Mesodermal cell (in vitro differentiated cells): ENCODE data around the gene GNPTAB.

Experiments used
- H3K27ac ChIP-seq: 2 replicates; pipeline ENCODE4 v1.7.0; 2013; ENCODE audit warnings: mild to moderate bottlenecking, low read depth, low read length, moderate library complexity; ENCODE audit not compliant: severe bottlenecking
- H3K36me3 ChIP-seq: 2 replicates; pipeline ENCODE4 v1.7.1; 2013; ENCODE audit warnings: mild to moderate bottlenecking, low read length, moderate library complexity; ENCODE audit not compliant: control insufficient read depth, insufficient read depth
- H3K4me1 ChIP-seq: one replicate; pipeline ENCODE4 v1.7.1; 2013; ENCODE audit warnings: mild to moderate bottlenecking, low read length; ENCODE audit not compliant: insufficient read depth, control insufficient read depth, poor library complexity, severe bottlenecking
- H3K4me3 ChIP-seq: 2 replicates; pipeline ENCODE4 v1.7.0; 2013; ENCODE audit warnings: low read length, control low read depth, mild to moderate bottlenecking; ENCODE audit not compliant: insufficient read depth, poor library complexity, severe bottlenecking; ENCODE audit errors: extremely low read depth
- H3K9me3 ChIP-seq: 2 replicates; pipeline ENCODE4 v1.7.1; 2013; ENCODE audit warnings: mild to moderate bottlenecking, low read length, moderate library complexity; ENCODE audit not compliant: control insufficient read depth
- WGBS, 2 experiments: methylation state at CpG; one replicate each; pipeline ENCODE4 v1.1.5; 2013; ENCODE audit warnings: missing lambda C conversion rate in 2 of 2; ENCODE audit not compliant: insufficient coverage in 2 of 2; 5-methylcytosine and 5-hydroxymethylcytosine counted together

GNPTAB gene

GRCh38 chr12:101773650-101774162 is 57.1 kb downstream of the GNPTAB start:
- Histone ChIP-seq H3K4me1 (no peaks in the 10 kb centered on the region), H3K9me3 (no peaks in the 10 kb centered on the region), H3K27ac (no peak overlapping the region), H3K4me3 (no peak overlapping the region), H3K36me3 (no peaks in the 10 kb centered on the region)
- no CpG with 5 or more reads among the region's 2 CpGs for WGBS, 2 experiments

GRCh38 chr12:101772012-101772775 is 58.6 kb downstream of the GNPTAB start:
- Histone ChIP-seq H3K36me3 (peaks cover 5% of the 10 kb centered on the region), H3K4me3 (no peak overlapping the region), H3K27ac (no peak overlapping the region), H3K9me3 (no peaks in the 10 kb centered on the region), H3K4me1 (no peaks in the 10 kb centered on the region)
- 80 to 94% methylated on average over 1 to 3 of the region's 5 CpGs for WGBS, 2 experiments

- no peak overlapping the region for H3K27ac ChIP-seq
- no peaks in the 10 kb centered on the region for H3K9me3 ChIP-seq
- H3K4me1 ChIP-seq = no peaks in the 10 kb centered on the region
- H3K4me3 ChIP-seq = no peak overlapping the region
- peaks cover 13% of the 10 kb centered on the region for H3K36me3 ChIP-seq
- 90 to 93% methylated on average over 1 to 2 of the region's 5 CpGs for WGBS, 2 experiments
These were observed 60.9 kb downstream of the GNPTAB start for GRCh38 chr12:101769865-101770264.

GRCh38 chr12:101768781-101769180 is 62.0 kb downstream of the GNPTAB start:
- no peaks in the 10 kb centered on the region for H3K9me3 ChIP-seq
- WGBS, 2 experiments = 100% methylated on average over 1 to 2 of the region's 2 CpGs
- H3K4me3 ChIP-seq = no peak overlapping the region
- no peaks in the 10 kb centered on the region for H3K4me1 ChIP-seq
- peaks cover 16% of the 10 kb centered on the region for H3K36me3 ChIP-seq
- H3K27ac ChIP-seq = no peak overlapping the region

DNA sequence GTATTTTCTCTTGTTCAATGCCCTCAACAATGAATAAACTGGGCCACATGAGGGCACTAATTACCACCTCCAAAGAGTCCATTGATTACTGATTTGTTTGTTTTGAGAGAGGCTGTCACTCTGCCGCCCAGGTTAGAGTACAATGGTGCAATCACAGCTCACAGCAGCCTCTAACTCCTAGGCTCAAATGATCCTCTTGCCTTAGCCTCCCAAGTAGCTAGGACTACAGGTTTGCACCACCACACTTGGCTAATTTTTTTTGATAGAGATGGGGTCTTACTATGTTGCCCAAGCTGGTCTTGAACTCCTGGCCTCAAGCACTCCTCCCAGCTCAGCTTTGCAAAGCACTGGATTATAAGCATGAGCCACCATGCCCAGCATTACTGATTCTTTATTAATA is 63.2 kb downstream of the GNPTAB start:
- no peak overlapping the region for H3K4me3 ChIP-seq
- no peaks in the 10 kb centered on the region for H3K4me1 ChIP-seq
- 100% methylated on average over 1 of the region's 1 CpG; no CpG with 5 or more reads in 1 of the 2 experiments for WGBS, 2 experiments
- H3K36me3 ChIP-seq = peaks cover 16% of the 10 kb centered on the region
- H3K27ac ChIP-seq = no peak overlapping the region
- no peaks in the 10 kb centered on the region for H3K9me3 ChIP-seq

GRCh38 chr12:101764051-101764792 is 66.5 kb downstream of the GNPTAB start:
- Histone ChIP-seq H3K4me3 (no peak overlapping the region), H3K27ac (no peak overlapping the region), H3K4me1 (no peaks in the 10 kb centered on the region), H3K36me3 (peaks cover 23% of the 10 kb centered on the region), H3K9me3 (no peaks in the 10 kb centered on the region)
- WGBS, 2 experiments = 85 to 87% methylated on average over 2 to 4 of the region's 5 CpGs

GRCh38 chr12:101763246-101763931 is 67.4 kb downstream of the GNPTAB start:
- Histone ChIP-seq H3K36me3 (peaks cover 26% of the 10 kb centered on the region), H3K9me3 (no peaks in the 10 kb centered on the region), H3K4me1 (no peaks in the 10 kb centered on the region), H3K27ac (no peak overlapping the region), H3K4me3 (no peak overlapping the region)
- WGBS, 2 experiments = 94 to 96% methylated on average over 4 to 5 of the region's 6 CpGs

DNA sequence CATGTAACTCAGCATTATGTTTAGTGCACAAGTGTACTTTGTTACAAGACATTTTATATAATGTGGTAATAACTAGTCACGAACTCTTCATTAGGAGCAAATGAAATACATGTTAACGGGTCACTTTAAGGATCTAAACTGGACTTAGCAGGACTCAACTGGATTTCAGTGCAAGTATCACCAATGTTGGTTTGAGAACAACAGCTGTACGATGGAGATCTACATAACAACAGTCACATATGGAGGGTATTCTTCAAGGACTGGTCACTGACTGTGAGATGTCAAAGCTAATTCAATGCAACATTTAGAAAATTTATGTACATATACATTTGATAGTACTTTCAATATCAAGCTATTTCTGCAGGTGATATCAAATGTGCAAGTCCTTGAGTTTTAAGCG is 69.0 kb downstream of the GNPTAB start:
- no peaks in the 10 kb centered on the region for H3K9me3 ChIP-seq
- no peak overlapping the region for H3K4me3 ChIP-seq
- WGBS, 2 experiments = 80 to 89% methylated on average over 1 to 2 of the region's 4 CpGs
- H3K36me3 ChIP-seq = peaks cover 33% of the 10 kb centered on the region
- H3K27ac ChIP-seq = no peak overlapping the region
- H3K4me1 ChIP-seq = no peaks in the 10 kb centered on the region

GRCh38 chr12:101761350-101761749 is 69.4 kb downstream of the GNPTAB start:
- WGBS, 2 experiments = no CpG with 5 or more reads among the region's 5 CpGs

DNA sequence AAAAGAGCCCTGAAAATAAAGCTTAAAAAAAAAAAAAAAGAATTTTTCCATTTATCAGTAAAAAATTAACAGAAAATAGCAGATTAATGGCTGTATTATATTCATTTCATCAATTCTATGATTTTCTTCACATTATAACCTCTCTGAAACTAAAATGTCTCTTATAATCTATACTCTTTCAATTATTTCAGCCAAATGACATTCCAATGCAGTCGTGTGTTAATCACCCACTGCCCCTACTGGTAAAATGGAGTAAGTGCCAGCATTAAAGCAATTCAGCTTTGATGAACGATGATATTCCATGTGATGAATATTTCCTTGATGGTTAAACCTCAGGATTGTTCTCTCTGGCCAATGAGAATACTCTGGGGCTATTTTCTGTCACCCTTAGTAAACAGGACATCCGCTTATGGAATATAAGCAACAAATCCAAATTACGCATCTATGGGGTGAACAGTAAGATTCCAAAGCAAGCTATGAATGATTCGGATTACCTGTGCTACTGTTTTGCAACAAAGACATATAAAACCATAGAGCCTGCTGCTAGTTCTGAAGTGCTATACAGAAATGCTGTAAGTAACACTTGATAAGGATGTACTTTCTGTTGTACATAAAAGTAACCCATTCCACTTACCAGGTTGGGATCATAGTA is 71.2 kb downstream of the GNPTAB start:
- no peaks in the 10 kb centered on the region for H3K4me1 ChIP-seq
- no peak overlapping the region for H3K4me3 ChIP-seq
- H3K36me3 ChIP-seq = peaks cover 29% of the 10 kb centered on the region
- 68% methylated on average over 5 of the region's 5 CpGs; no CpG with 5 or more reads in 1 of the 2 experiments for WGBS, 2 experiments
- no peak overlapping the region for H3K27ac ChIP-seq
- no peaks in the 10 kb centered on the region for H3K9me3 ChIP-seq

More at GRCh38 chr12:101761350-101761749, 69.4 kb downstream of the GNPTAB start:
- Histone ChIP-seq H3K36me3 (peaks cover 33% of the 10 kb centered on the region), H3K4me3 (no peak overlapping the region), H3K4me1 (no peaks in the 10 kb centered on the region), H3K27ac (no peak overlapping the region), H3K9me3 (no peaks in the 10 kb centered on the region)
